Ovary (tissue), 3 donors: Measurements from ENCODE around the gene DACT3.

Experiments used
- CTCF ChIP-seq, 3 donors: fragments of 450-650 bp in 2 of 3; fragments of 200-600 bp in 1 of 3; IDR thresholded peaks; one replicate each; pipeline versions ENCODE4 v1.5.1 to v1.8.0; 2016 to 2022; ENCODE audit warnings: antibody characterized with exemption in 3 of 3, mild to moderate bottlenecking in 1 of 3
- EP300 ChIP-seq: sonication (generic); formaldehyde crosslinking; IDR thresholded peaks from one replicate; pipeline ENCODE4 v1.6.1; 2017; ENCODE audit warnings: antibody characterized with exemption
- donor health status: DM: no; HTN: no; CAD: no.

DNA sequence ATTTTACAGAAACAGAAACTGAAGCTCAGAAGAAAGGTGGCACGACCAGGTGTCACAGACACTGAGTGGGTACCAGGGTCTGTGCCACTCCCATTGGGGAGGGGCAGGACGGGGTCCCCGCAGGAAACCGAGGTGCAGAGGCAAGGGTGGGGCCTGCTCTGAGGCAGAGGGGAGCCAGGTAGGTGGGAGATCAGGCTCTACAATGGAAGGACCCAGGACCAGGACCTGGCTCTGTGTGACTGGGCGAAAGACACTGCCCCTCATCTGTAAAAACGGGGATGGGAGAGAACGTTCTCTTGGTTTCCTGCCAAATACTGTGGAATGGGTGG lies 38.9 kb downstream of the DACT3 start:
- TF ChIP-seq CTCF (IDR thresholded peaks at IDR 0.05): no peak
- TF ChIP-seq EP300: no peak
